HG03460 (cell line): ENCODE results near the gene PSMB10.

Source experiments
- ATAC-seq: cut with Tn5 transposase; IDR thresholded peaks from one replicate; pipeline ENCODE4 v1.9.1; 2021; ENCODE audit not compliant: unreplicated experiment

Gene PSMB10

GRCh38 chr16:67963662-67964321 is 27.1 kb upstream of the PSMB10 start:
- ATAC-seq = no peak

GRCh38 chr16:67963292-67963661 is 26.6 kb upstream of the PSMB10 start:
- no peak for ATAC-seq

GRCh38 chr16:67962135-67962534 is 25.5 kb upstream of the PSMB10 start:
- ATAC-seq = no peak

- ATAC-seq = no peak
Measured at GRCh38 chr16:67961551-67961957, 24.9 kb upstream of the PSMB10 start.

GRCh38 chr16:67959536-67960329 is 23.1 kb upstream of the PSMB10 start:
- ATAC-seq = no peak

- ATAC-seq = no peak
Measured at GRCh38 chr16:67957622-67958021, 21.0 kb upstream of the PSMB10 start.

GRCh38 chr16:67954421-67955196 is 18.0 kb upstream of the PSMB10 start:
- no peak for ATAC-seq

GRCh38 chr16:67953641-67954375 is 17.2 kb upstream of the PSMB10 start:
- ATAC-seq = no peak

GRCh38 chr16:67951485-67951884 is 14.8 kb upstream of the PSMB10 start:
- no peak for ATAC-seq

- no peak for ATAC-seq
Measured at GRCh38 chr16:67950335-67950843, 13.7 kb upstream of the PSMB10 start.

- ATAC-seq = no peak
Measured at GRCh38 chr16:67949645-67950044, 13.0 kb upstream of the PSMB10 start.

- ATAC-seq = no peak
Measured at GRCh38 chr16:67948015-67948414, 11.4 kb upstream of the PSMB10 start.

GRCh38 chr16:67946966-67947558 is 10.4 kb upstream of the PSMB10 start:
- ATAC-seq = no peak

GRCh38 chr16:67946128-67946569 is 9.5 kb upstream of the PSMB10 start:
- ATAC-seq = no peak

- no peak for ATAC-seq
Measured at GRCh38 chr16:67945392-67945933, 8.8 kb upstream of the PSMB10 start.

GRCh38 chr16:67944690-67945391 is 8.2 kb upstream of the PSMB10 start:
- ATAC-seq = no peak

GRCh38 chr16:67943619-67944504 is 7.2 kb upstream of the PSMB10 start, which contains the start of gene LCAT:
LCAT (minus strand) TSS chr16:67944120; CDS start chr16:67944101, 19 bp downstream.
- no peak for ATAC-seq

- no peak for ATAC-seq
Measured at GRCh38 chr16:67943256-67943618, 6.6 kb upstream of the PSMB10 start.
